Measurements from ENCODE around the gene BGN.
A peak's percentile ranks its signal among the peaks of the same experiment; 100 is the strongest.

Gene BGN

GRCh38 chrX:153496590-153496959, 1.8 kb downstream of the BGN start:
- DNase-seq (ENCODE audit: low read depth): no peak
- TF ChIP-seq, protein P1, sequence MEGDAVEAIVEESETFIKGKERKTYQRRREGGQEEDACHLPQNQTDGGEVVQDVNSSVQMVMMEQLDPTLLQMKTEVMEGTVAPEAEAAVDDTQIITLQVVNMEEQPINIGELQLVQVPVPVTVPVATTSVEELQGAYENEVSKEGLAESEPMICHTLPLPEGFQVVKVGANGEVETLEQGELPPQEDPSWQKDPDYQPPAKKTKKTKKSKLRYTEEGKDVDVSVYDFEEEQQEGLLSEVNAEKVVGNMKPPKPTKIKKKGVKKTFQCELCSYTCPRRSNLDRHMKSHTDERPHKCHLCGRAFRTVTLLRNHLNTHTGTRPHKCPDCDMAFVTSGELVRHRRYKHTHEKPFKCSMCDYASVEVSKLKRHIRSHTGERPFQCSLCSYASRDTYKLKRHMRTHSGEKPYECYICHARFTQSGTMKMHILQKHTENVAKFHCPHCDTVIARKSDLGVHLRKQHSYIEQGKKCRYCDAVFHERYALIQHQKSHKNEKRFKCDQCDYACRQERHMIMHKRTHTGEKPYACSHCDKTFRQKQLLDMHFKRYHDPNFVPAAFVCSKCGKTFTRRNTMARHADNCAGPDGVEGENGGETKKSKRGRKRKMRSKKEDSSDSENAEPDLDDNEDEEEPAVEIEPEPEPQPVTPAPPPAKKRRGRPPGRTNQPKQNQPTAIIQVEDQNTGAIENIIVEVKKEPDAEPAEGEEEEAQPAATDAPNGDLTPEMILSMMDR (IDR thresholded peaks at IDR 0.05; ENCODE audit: low read length, missing control alignments): no peak
- H3K4me3 ChIP-seq (replicated peaks; ENCODE audit: low read depth, low read length): peak overlapping the region; percentile 69

- no peak for DNase-seq (ENCODE audit: low read depth)
- TF ChIP-seq, protein P1 (IDR thresholded peaks at IDR 0.05; ENCODE audit: low read length, missing control alignments): no peak
- no peak overlapping the region for H3K4me3 ChIP-seq (replicated peaks; ENCODE audit: low read depth, low read length)
These were observed 3.7 kb downstream of the BGN start for GRCh38 chrX:153498453-153498852.

DNA sequence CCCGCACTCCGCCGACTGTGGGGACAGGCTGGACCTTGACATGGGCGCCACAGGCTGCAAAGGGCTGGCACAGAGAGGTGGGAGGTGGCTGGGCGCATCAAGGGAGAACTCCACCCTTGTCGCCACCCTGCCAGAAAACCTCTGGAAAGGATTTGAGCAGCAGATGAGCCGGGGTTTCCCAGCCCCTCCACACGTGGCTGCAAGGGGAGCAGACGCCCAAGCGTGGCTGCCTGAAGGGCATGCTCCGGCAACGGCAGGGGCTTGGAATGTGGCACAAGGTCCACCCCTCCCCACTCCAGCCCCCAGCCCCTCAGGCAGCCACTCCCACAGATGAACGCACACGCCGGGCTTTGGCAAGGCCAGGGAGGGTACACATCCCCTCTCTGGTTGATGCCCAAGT, 4.6 kb downstream of the BGN start:
- TF ChIP-seq, protein P1 (IDR thresholded peaks at IDR 0.05; ENCODE audit: low read length, missing control alignments): no peak
- H3K4me3 ChIP-seq (replicated peaks; ENCODE audit: low read depth, low read length): no peak overlapping the region
- DNase-seq (ENCODE audit: low read depth): no peak

DNA sequence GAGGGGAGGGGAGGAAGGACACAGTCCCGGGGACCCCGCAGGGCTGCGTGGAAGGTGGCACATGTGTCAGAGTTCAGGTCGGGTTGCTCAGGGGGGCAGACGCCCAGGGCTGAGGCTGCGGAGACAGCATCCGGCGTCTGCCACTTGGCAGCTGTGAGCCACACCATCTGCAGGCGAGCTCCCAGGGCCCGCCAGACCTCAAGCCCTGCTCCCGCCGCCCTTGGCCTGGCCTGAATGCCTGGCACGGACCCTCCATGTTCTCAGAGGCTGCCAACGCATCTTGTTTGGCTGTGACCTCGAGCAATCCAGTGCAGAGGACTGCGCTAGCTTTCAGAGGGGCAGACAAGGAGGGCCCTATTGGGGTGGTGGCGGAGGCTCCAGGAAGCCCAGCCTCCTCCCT, 5.1 kb downstream of the BGN start:
- TF ChIP-seq, protein P1 (IDR thresholded peaks at IDR 0.05; ENCODE audit: low read length, missing control alignments): no peak
- H3K4me3 ChIP-seq (replicated peaks; ENCODE audit: low read depth, low read length): no peak overlapping the region
- DNase-seq (ENCODE audit: low read depth): no peak

DNA sequence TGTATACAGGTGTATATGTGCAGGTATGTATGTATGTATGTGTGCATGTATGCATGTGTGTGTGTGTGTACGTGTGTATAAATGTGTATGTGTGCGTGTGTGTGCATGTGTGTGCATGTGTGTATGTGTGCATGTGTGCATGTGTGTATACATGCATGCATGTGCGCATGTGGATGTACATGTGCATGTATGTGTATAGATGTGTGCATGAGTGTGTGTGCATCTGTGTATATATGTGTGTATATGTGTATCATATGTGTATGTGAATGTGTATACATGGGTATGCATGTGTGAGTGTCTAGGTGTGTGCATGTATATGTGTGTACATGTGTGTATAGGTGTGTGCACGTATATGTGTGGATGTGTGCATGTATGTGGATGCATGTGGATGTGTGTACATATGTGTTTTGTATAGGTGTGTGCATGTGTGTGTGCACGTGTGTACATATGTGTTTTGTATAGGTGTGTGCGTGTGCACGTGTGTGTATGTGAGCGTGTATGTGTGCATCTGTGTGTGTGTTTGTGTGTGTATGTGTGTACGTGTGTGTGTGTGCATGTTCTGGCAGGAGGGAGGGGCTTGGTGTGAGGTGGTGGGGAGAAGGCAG, 6.0 kb downstream of the BGN start:
- DNase-seq (ENCODE audit: low read depth): no peak
- TF ChIP-seq, protein P1 (IDR thresholded peaks at IDR 0.05; ENCODE audit: low read length, missing control alignments): no peak
- no peak overlapping the region for H3K4me3 ChIP-seq (replicated peaks; ENCODE audit: low read depth, low read length)

DNA sequence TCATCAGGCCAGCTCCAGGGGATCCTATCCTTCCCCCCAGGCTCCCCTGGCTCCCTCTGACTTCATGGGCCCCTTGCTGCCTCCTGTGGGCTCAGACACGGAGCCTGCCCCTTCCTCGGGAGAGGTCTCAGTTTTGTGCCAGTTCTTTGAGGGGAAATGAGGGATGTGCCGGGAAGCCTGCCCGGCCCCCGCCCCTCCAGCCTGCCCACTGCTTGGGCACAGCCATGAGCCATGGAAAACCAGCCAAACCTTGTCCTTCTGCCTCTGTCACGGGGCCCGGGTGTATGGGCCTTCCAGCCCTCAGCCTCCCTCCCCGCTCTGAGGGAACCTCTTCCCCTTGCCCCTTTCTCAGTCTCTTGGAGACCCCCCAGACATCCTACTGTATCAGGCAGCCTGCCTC, 6.8 kb downstream of the BGN start:
- no peak for DNase-seq (ENCODE audit: low read depth)
- no peak overlapping the region for H3K4me3 ChIP-seq (replicated peaks; ENCODE audit: low read depth, low read length)
- TF ChIP-seq, protein P1 (IDR thresholded peaks at IDR 0.05; ENCODE audit: low read length, missing control alignments): no peak

DNA sequence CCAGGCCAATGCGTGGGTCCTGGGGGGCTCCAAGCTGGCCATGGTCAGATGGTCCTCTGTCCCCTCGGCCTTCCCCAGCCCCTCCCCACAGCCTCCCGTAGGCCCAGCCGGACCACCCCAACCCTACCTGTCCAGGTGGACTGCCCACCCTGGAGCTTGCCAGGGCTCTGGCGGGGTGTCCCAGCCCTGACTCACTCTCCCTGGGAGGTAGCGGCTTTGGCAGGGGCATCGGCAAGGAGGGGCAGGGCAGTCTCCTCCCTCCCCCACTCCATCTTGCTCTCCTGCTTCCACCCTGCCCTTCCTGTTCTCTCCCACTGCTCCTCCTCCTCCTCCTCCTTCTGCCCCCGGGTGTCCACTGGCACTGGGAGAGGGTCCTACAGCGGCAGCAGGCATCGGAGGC, 7.4 kb downstream of the BGN start:
- DNase-seq (ENCODE audit: low read depth): no peak
- TF ChIP-seq, protein P1 (IDR thresholded peaks at IDR 0.05; ENCODE audit: low read length, missing control alignments): no peak
- no peak overlapping the region for H3K4me3 ChIP-seq (replicated peaks; ENCODE audit: low read depth, low read length)

Data from fibroblast of pulmonary artery (primary cell).